H1 (cell line): ENCODE data around the gene SLC26A9. TPM values are rescaled to one million over a fixed set of nuclear protein-coding genes. Genes with fewer than 3 reads are reported as not detected.

ENCODE experiments used
- CTCF ChIA-PET: fragments of 300-600 bp; sonication (Branson Sonifier 250); formaldehyde crosslinking; loops from one replicate; lab custom pipeline; 2021; ENCODE audit not compliant: partially characterized antibody; lab: Charles Lee
- POLR2A ChIA-PET: fragments of 300-600 bp; sonication (Branson Sonifier 250); formaldehyde crosslinking; loops from one replicate; lab custom pipeline; 2021; ENCODE audit warnings: inconsistent platforms; ENCODE audit not compliant: partially characterized antibody; lab: Charles Lee
- DNase-seq, 2 experiments: peaks; one replicate each; pipeline versions ENCODE4 v3.0.0 to v3.0.0-alpha.2; 2010 to 2022; ENCODE audit warnings: low spot score in 2 of 2, low read depth in 1 of 2, mixed read lengths in 1 of 2
- FAIRE-seq: peaks from 2 replicates; lab custom pipeline; 2011; peaks lifted over from hg19 to GRCh38; lab: Jason Lieb, UNC
- H2AFZ ChIP-seq: 2 replicates; pipeline ENCODE4 v1.8.1; 2012; ENCODE audit warnings: low read length, inconsistent platforms
- H2AK5ac ChIP-seq: 2 replicates; pipeline ENCODE4 v1.6.1; 2013; ENCODE audit warnings: low read depth, low read length
- H2BK120ac ChIP-seq: replicated peaks from 2 replicates; pipeline ENCODE3; 2013; ENCODE audit warnings: low read depth, low read length, inconsistent platforms
- H2BK12ac ChIP-seq: 2 replicates; pipeline ENCODE4 v1.6.1; 2013; ENCODE audit warnings: low read depth, low read length
- H2BK15ac ChIP-seq: 2 replicates; pipeline ENCODE4 v1.6.1; 2013; ENCODE audit warnings: low read length
- H2BK20ac ChIP-seq: 2 replicates; pipeline ENCODE4 v1.6.1; 2013; ENCODE audit warnings: low read length
- H2BK5ac ChIP-seq: 2 replicates; pipeline ENCODE4 v1.6.1; 2013; ENCODE audit warnings: low read depth, low read length
- H3K14ac ChIP-seq: 2 replicates; pipeline ENCODE4 v1.6.1; 2013; ENCODE audit warnings: inconsistent platforms; ENCODE audit not compliant: insufficient read length
- H3K18ac ChIP-seq: 2 replicates; pipeline ENCODE4 v1.6.1; 2013; ENCODE audit warnings: low read length; ENCODE audit errors: extremely low read depth
- H3K23ac ChIP-seq: 2 replicates; pipeline ENCODE4 v1.6.1; 2013; ENCODE audit warnings: inconsistent platforms; ENCODE audit not compliant: insufficient read length
- H3K23me2 ChIP-seq: 2 replicates; pipeline ENCODE4 v1.6.1; 2013; ENCODE audit warnings: low read depth, low read length
- H3K27ac ChIP-seq: 2 replicates; pipeline ENCODE4 v1.6.1; 2011; ENCODE audit warnings: low read depth, low read length, inconsistent platforms
- H3K27me3 ChIP-seq, 4 experiments: replicated peaks in 1 of 4; 1 replicate in 1 of 4; 2 replicates in 3 of 4; pipeline versions ENCODE4 v1.6.1 to v1.8.1; 2011 to 2013; ENCODE audit warnings: low read length in 3 of 4, mild to moderate bottlenecking in 3 of 4, inconsistent platforms in 2 of 4, mixed read lengths in 2 of 4, moderate library complexity in 1 of 4; ENCODE audit not compliant: control insufficient read depth in 3 of 4, insufficient read depth in 3 of 4; ENCODE audit errors: extremely low read depth in 1 of 4
- H3K36me3 ChIP-seq, 4 experiments: 2 replicates each; pipeline versions ENCODE4 v1.6.1 to v1.8.1; 2011 to 2013; ENCODE audit warnings: mild to moderate bottlenecking in 4 of 4, low read length in 3 of 4, moderate library complexity in 2 of 4, control low read depth in 1 of 4, inconsistent platforms in 1 of 4; ENCODE audit not compliant: insufficient read depth in 4 of 4, control insufficient read depth in 2 of 4
- H3K4ac ChIP-seq: replicated peaks from 2 replicates; pipeline ENCODE3; 2013; ENCODE audit warnings: low read length, low read depth, mixed read lengths, inconsistent platforms; ENCODE audit not compliant: insufficient read length
- H3K4me1 ChIP-seq, 4 experiments: replicated peaks in 1 of 4; 1 replicate in 1 of 4; 2 replicates in 3 of 4; pipeline versions ENCODE4 v1.6.1 to v1.8.1; 2011 to 2013; ENCODE audit warnings: low read length in 3 of 4, inconsistent platforms in 2 of 4, mixed read lengths in 1 of 4; ENCODE audit not compliant: insufficient read depth in 4 of 4, control insufficient read depth in 3 of 4
- H3K4me2 ChIP-seq, 2 experiments: 2 replicates each; pipeline versions ENCODE4 v1.6.1 to v1.8.1; 2011 to 2013; ENCODE audit warnings: low read depth in 2 of 2, low read length in 2 of 2, control low read depth in 1 of 2, inconsistent platforms in 1 of 2, mild to moderate bottlenecking in 1 of 2; ENCODE audit not compliant: insufficient read depth in 1 of 2
- H3K4me3 ChIP-seq, 4 experiments: fragments of 200-600, 300-600 bp in 1 of 4; sonication (generic), shearing (Covaris generic), sonication (Bioruptor Twin) in 1 of 4; 2 replicates each; pipeline versions ENCODE4 v1.5.1 to v1.8.1; 2011 to 2016; ENCODE audit warnings: low read length in 4 of 4, low read depth in 3 of 4, control low read depth in 2 of 4, inconsistent platforms in 2 of 4, mild to moderate bottlenecking in 2 of 4, mixed read lengths in 1 of 4, moderate library complexity in 1 of 4; ENCODE audit not compliant: insufficient read depth in 2 of 4; ENCODE audit errors: extremely low read depth in 1 of 4
- H3K56ac ChIP-seq: replicated peaks from 2 replicates; pipeline ENCODE3; 2013; ENCODE audit warnings: low read depth, mild to moderate bottlenecking, mixed read lengths, low read length, inconsistent platforms; ENCODE audit not compliant: insufficient read length
- H3K79me1 ChIP-seq: 2 replicates; pipeline ENCODE4 v1.6.1; 2013; ENCODE audit warnings: low read depth, low read length, control low read depth
- H3K79me2 ChIP-seq, 2 experiments: 2 replicates each; pipeline versions ENCODE4 v1.6.1 to v1.8.1; 2012 to 2013; ENCODE audit warnings: low read length in 2 of 2, mild to moderate bottlenecking in 2 of 2, inconsistent platforms in 1 of 2; ENCODE audit not compliant: insufficient read depth in 2 of 2, control insufficient read depth in 1 of 2
- H3K9ac ChIP-seq, 4 experiments: replicated peaks in 1 of 4; 1 replicate in 1 of 4; 2 replicates in 3 of 4; pipeline versions ENCODE4 v1.6.1 to v1.8.1; 2011 to 2013; ENCODE audit warnings: low read depth in 3 of 4, low read length in 3 of 4, control low read depth in 2 of 4, mild to moderate bottlenecking in 2 of 4, moderate library complexity in 2 of 4, inconsistent platforms in 1 of 4; ENCODE audit errors: extremely low read depth in 1 of 4
- H3K9me3 ChIP-seq, 2 experiments: 2 replicates each; pipeline versions ENCODE4 v1.6.1 to v1.8.1; 2012 to 2013; ENCODE audit warnings: mild to moderate bottlenecking in 2 of 2, moderate library complexity in 2 of 2, control low read depth in 1 of 2, inconsistent platforms in 1 of 2, low read depth in 1 of 2, low read length in 1 of 2, mixed read lengths in 1 of 2; ENCODE audit not compliant: insufficient read depth in 2 of 2
- H4K20me1 ChIP-seq, 2 experiments: replicated peaks in 1 of 2; 2 replicates each; pipeline versions ENCODE3 to v1.8.1; 2011 to 2013; ENCODE audit warnings: inconsistent platforms in 2 of 2, low read length in 2 of 2, mild to moderate bottlenecking in 1 of 2; ENCODE audit not compliant: insufficient read depth in 2 of 2, control insufficient read depth in 1 of 2
- H4K5ac ChIP-seq: 2 replicates; pipeline ENCODE4 v1.6.1; 2013; ENCODE audit warnings: low read length, low read depth, mixed read lengths, inconsistent platforms; ENCODE audit not compliant: insufficient read length
- H4K8ac ChIP-seq: 2 replicates; pipeline ENCODE4 v1.8.0; 2013; ENCODE audit warnings: mild to moderate bottlenecking, moderate library complexity, low read length, inconsistent platforms; ENCODE audit not compliant: insufficient read depth; ENCODE audit errors: extremely low read depth
- H4K91ac ChIP-seq: replicated peaks from 2 replicates; pipeline ENCODE3; 2013; ENCODE audit warnings: low read length, mixed read lengths, inconsistent platforms; ENCODE audit not compliant: insufficient read length
- CBX8 ChIP-seq: fragments of 300-800, 300-1000 bp; sonication (generic); IDR thresholded peaks from 2 replicates; pipeline ENCODE4 v1.7.1; 2016; ENCODE audit warnings: low read depth, low read length, borderline replicate concordance
- CREB1 ChIP-seq: IDR thresholded peaks from 2 replicates; pipeline ENCODE4 v1.6.1; 2012; ENCODE audit warnings: inconsistent platforms
- EZH2 ChIP-seq: fragments of 200-600 bp; sonication (generic); IDR thresholded peaks from 2 replicates; pipeline ENCODE4 v1.7.1; 2012; ENCODE audit warnings: low read depth, mild to moderate bottlenecking, moderate library complexity, low read length, inconsistent platforms; ENCODE audit not compliant: severe bottlenecking
- HDAC2 ChIP-seq, 2 experiments: fragments of 300-600 bp in 1 of 2; sonication (generic) in 1 of 2; IDR thresholded peaks; 2 replicates each; pipeline ENCODE4 v1.6.1; 2011 to 2012; ENCODE audit warnings: low read depth in 2 of 2, low read length in 2 of 2, mild to moderate bottlenecking in 2 of 2, moderate library complexity in 2 of 2, borderline replicate concordance in 1 of 2, inconsistent platforms in 1 of 2
- KDM4A ChIP-seq: IDR thresholded peaks from one replicate; pipeline ENCODE4 v1.7.1; 2012; ENCODE audit warnings: low read depth, mild to moderate bottlenecking, moderate library complexity, low read length, inconsistent platforms; ENCODE audit not compliant: severe bottlenecking
- NANOG ChIP-seq: IDR thresholded peaks from 2 replicates; pipeline ENCODE4 v1.6.1; 2011; ENCODE audit warnings: low read length, low read depth, mild to moderate bottlenecking, inconsistent platforms; ENCODE audit not compliant: insufficient read depth, poor library complexity, severe bottlenecking
- POLR2AphosphoS5 ChIP-seq: IDR thresholded peaks from 2 replicates; pipeline ENCODE4 v1.6.1; 2011; ENCODE audit warnings: low read depth, low read length
- RAD21 ChIP-seq, 2 experiments: IDR thresholded peaks in 1 of 2; conservative IDR thresholded peaks in 1 of 2; 2 replicates each; pipeline ENCODE4 v1.6.1; 2011; ENCODE audit warnings: low read depth in 2 of 2, low read length in 2 of 2, improper control_type of control experiment in 1 of 2, inconsistent platforms in 1 of 2, mild to moderate bottlenecking in 1 of 2, moderate library complexity in 1 of 2
- RNF2 ChIP-seq: fragments of 200-900, 300-1000 bp; sonication (generic); IDR thresholded peaks from 2 replicates; pipeline ENCODE4 v1.7.1; 2016; ENCODE audit warnings: borderline replicate concordance, low read depth, mild to moderate bottlenecking, antibody characterized with exemption, low read length; ENCODE audit not compliant: poor library complexity, severe bottlenecking; ENCODE audit errors: missing control alignments
- RXRA ChIP-seq: IDR thresholded peaks from 2 replicates; pipeline ENCODE4 v1.6.1; 2011; ENCODE audit warnings: low read depth, mild to moderate bottlenecking, low read length, moderate library complexity; ENCODE audit not compliant: insufficient read depth
- WGBS, 2 experiments: shearing (Covaris generic) in 1 of 2; methylation state at CpG; one replicate each; pipeline versions ENCODE4 v1.1.6 to v1.1.7; 2013 to 2015; ENCODE audit warnings: low lambda C conversion rate in 2 of 2, mixed read lengths in 2 of 2, inconsistent platforms in 1 of 2, low coverage in 1 of 2, missing lambda C conversion rate in 1 of 2; ENCODE audit not compliant: insufficient replicate concordance in 2 of 2, insufficient coverage in 1 of 2, insufficient read length in 1 of 2; ENCODE audit errors: extremely low coverage in 1 of 2, missing lambda C conversion rate in 1 of 2; 5-methylcytosine and 5-hydroxymethylcytosine counted together
- polyA plus RNA-seq, 7 experiments: library from polyadenylated mRNA; depleted of rRNA in 3 of 7; stranded (reverse) in 5 of 7; unstranded in 2 of 7; fragments of >200 nt in 5 of 7; fragments of 200-250 nt in 2 of 7; gene quantifications; 1 replicate in 5 of 7; 2 replicates in 1 of 7; 4 replicates in 1 of 7; pipeline versions ENCODE4 v1.2.1 to v1.2.3, GENCODE V29; 2011 to 2013; ENCODE audit warnings: missing spikeins in 2 of 7, mixed read lengths in 2 of 7
- total RNA-seq: library from RNA; stranded (reverse); fragmentation: NEBNext Ultra II Directional; extraction: Animal tissue kit (Norgen Biotek cat#: 25700); gene quantifications from 2 replicates; pipeline ENCODE4 v1.2.1, GENCODE V29; 2021

SLC26A9 gene
- total and polyA plus RNA-seq, 2 of the 8 experiments (the other 6 are each of a cell fraction or from before 2014, with no cell fraction given) = not detected

DNA sequence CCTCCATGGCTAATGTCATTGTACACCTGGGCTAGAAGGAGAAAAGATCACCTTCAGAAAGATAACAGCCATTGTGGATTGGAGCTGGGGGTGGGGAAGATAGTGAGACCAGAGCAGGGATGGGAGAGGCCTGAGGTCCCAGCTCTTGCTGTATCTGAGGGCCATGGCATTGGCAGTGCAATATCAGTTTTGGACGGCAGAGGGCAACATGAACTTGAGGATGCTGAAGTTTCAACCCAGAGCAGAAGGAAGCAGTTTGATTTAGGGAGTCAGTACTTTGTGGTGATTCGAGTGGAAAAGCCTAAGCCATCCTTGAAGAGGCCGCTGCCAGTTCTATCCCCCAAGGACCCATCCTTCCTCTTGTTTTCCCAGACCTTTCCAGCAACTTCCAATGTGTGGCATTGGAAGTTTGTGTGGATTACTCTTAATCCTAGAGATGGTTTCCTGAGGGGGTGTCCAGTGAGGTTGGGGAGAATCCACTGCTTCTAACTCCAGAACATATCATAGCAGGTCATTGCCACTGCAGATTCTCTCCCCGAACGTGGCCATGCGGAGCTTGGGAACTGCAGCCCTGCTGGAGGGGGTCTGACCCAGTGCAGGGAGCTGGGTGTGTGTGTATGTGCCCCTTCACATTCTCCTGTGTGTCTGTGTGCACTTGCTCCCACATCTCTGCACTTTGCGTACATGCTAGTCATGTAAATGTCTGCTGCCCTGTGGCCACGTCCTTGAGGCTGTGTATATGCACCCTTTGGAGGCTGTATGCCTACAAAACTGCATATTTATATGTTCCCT lies 24.1 kb downstream of the SLC26A9 start:
- Histone ChIP-seq H3K4ac (no peak overlapping the region), H3K4me3 (no peak overlapping the region), H2BK15ac (no peak overlapping the region; the same call in 1 of the 2 replicates), H2BK120ac (no peak overlapping the region), H2BK20ac (no peak overlapping the region), H3K9me3 (no peaks in the 10 kb centered on the region), H3K79me2 (no peaks in the 10 kb centered on the region), H3K18ac (no peak overlapping the region), H3K4me2 (no peak overlapping the region), H3K36me3 (no peaks in the 10 kb centered on the region), H4K5ac (no peak overlapping the region), H3K79me1 (no peaks in the 10 kb centered on the region), H3K23me2 (no peaks in the 10 kb centered on the region), H2BK5ac (no peak overlapping the region), H3K56ac (no peak overlapping the region), H3K27ac (no peak overlapping the region), H3K27me3 (no peaks in the 10 kb centered on the region; a peak in 1 of 7 replicates), H4K8ac (no peak overlapping the region), H4K20me1 (peaks cover 0 to 1% of the 10 kb centered on the region in 2 experiments), H3K23ac (no peak overlapping the region), H3K9ac (no peak overlapping the region), H2BK12ac (no peak overlapping the region; the same call in 1 of the 2 replicates), H4K91ac (peak overlapping the region; percentile 34), H3K14ac (no peak overlapping the region), H2AK5ac (no peak overlapping the region), H2AFZ (0 out of 2 replicates have a peak overlapping the region, but pooled peaks have one; percentile 66), H3K4me1 (peaks cover 0 to 6% (median 2%) of the 10 kb centered on the region in 4 experiments; a peak in 4 of 7 replicates)
- CTCF ChIA-PET = interaction anchor here (0.6 to 14.5 kb wide), 54 partner anchors 9 to 195 kb away, joined by 3 to 394 read pairs (median 4); partner anchors contain the start of gene SLC26A9
- DNase-seq (peak; percentile 70 to 92), FAIRE-seq (peak; percentile 94)
- POLR2A ChIA-PET = interaction anchor here (1.2 to 2.4 kb wide), 2 partner anchors 58 to 65 kb away, joined by 3 to 8 read pairs; no protein-coding TSS in a partner anchor
- 65% methylated on average over 8 of the region's 8 CpGs; no CpG with 5 or more reads in 1 of the 2 experiments for WGBS, 2 experiments
- TF ChIP-seq NANOG (peak; percentile 1), RXRA (no peak), POLR2AphosphoS5 (no peak), HDAC2 (IDR thresholded peaks at IDR 0.05; ENCODE audit: borderline replicate concordance in 1 of 2, low read depth in 2 of 2, low read length in 2 of 2) (no peak), RAD21 (IDR thresholded peaks at IDR 0.05 in 1 of 2, conservative IDR thresholded peaks at IDR 0.05 in 1 of 2; ENCODE audit: low read depth in 2 of 2, low read length in 2 of 2) (peak; percentile 98 to 99), EZH2 (no peak), CREB1 (no peak), RNF2 (no peak), CBX8 (no peak), KDM4A (no peak)
